IMR-90 (cell line): Measurements from ENCODE around the gene CDH13. TPM values are rescaled to one million over a fixed set of nuclear protein-coding genes. Genes with fewer than 3 reads are reported as not detected.

Experiments used
- ATAC-seq: fragments of 200-7000 bp; cut with Tn5 transposase; 2 replicates; pipeline ENCODE4 v1.9.1; 2020; ENCODE audit warnings: low read depth, mild to moderate bottlenecking, moderate library complexity
- BruUV-seq: library from RNA; stranded (reverse); fragments of 400-500 nt; replicated peaks from 2 replicates; lab custom pipeline; 2021; lab: Mats Ljungman, UMichigan
- CTCF ChIA-PET: fragments of 300-600 bp; formaldehyde crosslinking; extraction: SDS; loops from one replicate; lab custom pipeline; 2021; ENCODE audit warnings: antibody characterized with exemption; lab: Yijun Ruan, JAX
- POLR2A ChIA-PET: fragments of 300-600 bp; sonication (Branson Sonifier 250); formaldehyde crosslinking; loops from one replicate; lab custom pipeline; 2022; ENCODE audit warnings: antibody characterized with exemption; ENCODE audit not compliant: unreplicated experiment; lab: Charles Lee
- DNase-seq: peaks from one replicate; pipeline ENCODE4 v3.0.0; 2013
- H2AFZ ChIP-seq: replicated peaks from 2 replicates; pipeline ENCODE3; 2013; ENCODE audit warnings: low read length, mild to moderate bottlenecking; ENCODE audit not compliant: poor library complexity
- H2AK5ac ChIP-seq: 2 replicates; pipeline ENCODE4 v1.6.1; 2013; ENCODE audit warnings: low read depth, low read length, inconsistent platforms
- H2AK9ac ChIP-seq: replicated peaks from 2 replicates; pipeline ENCODE3; 2013; ENCODE audit warnings: mild to moderate bottlenecking, low read depth, low read length, moderate library complexity; ENCODE audit not compliant: poor library complexity
- H2BK120ac ChIP-seq: 2 replicates; pipeline ENCODE4 v1.6.1; 2013; ENCODE audit warnings: low read depth, low read length, inconsistent platforms
- H2BK15ac ChIP-seq: 3 replicates; pipeline ENCODE4 v1.6.1; 2013; ENCODE audit warnings: low read depth, low read length, inconsistent platforms
- H2BK20ac ChIP-seq: 2 replicates; pipeline ENCODE4 v1.6.1; 2013; ENCODE audit warnings: low read depth, mild to moderate bottlenecking, inconsistent platforms, low read length, moderate library complexity
- H2BK5ac ChIP-seq: 2 replicates; pipeline ENCODE4 v1.6.1; 2013; ENCODE audit warnings: mild to moderate bottlenecking, low read depth, low read length, inconsistent platforms; ENCODE audit not compliant: poor library complexity, severe bottlenecking
- H3K14ac ChIP-seq: replicated peaks from 2 replicates; pipeline ENCODE4 v1.6.1; 2013; ENCODE audit warnings: low read depth, low read length, inconsistent platforms
- H3K18ac ChIP-seq: 2 replicates; pipeline ENCODE4 v1.6.1; 2013; ENCODE audit warnings: low read depth, low read length, control low read depth
- H3K23ac ChIP-seq: 2 replicates; pipeline ENCODE4 v1.6.1; 2013; ENCODE audit warnings: low read depth, low read length, inconsistent platforms
- H3K27ac ChIP-seq: 2 replicates; pipeline ENCODE4 v1.5.1; 2013; ENCODE audit warnings: mild to moderate bottlenecking, control low read depth, low read length; ENCODE audit not compliant: insufficient read depth
- H3K27me3 ChIP-seq: 2 replicates; pipeline ENCODE4 v1.6.1; 2013; ENCODE audit warnings: low read length; ENCODE audit not compliant: control insufficient read depth, insufficient read depth
- H3K36me3 ChIP-seq: 2 replicates; pipeline ENCODE4 v1.6.1; 2013; ENCODE audit warnings: low read length, mixed read lengths; ENCODE audit not compliant: control insufficient read depth, insufficient read depth
- H3K4ac ChIP-seq: 2 replicates; pipeline ENCODE4 v1.6.1; 2013; ENCODE audit warnings: low read depth, low read length, inconsistent platforms
- H3K4me1 ChIP-seq: 2 replicates; pipeline ENCODE4 v1.6.1; 2013; ENCODE audit warnings: low read length, mixed read lengths; ENCODE audit not compliant: control insufficient read depth, insufficient read depth
- H3K4me2 ChIP-seq: 2 replicates; pipeline ENCODE4 v1.6.1; 2013; ENCODE audit warnings: low read depth, mild to moderate bottlenecking, control low read depth, low read length, moderate library complexity
- H3K4me3 ChIP-seq: 2 replicates; pipeline ENCODE4 v1.5.1; 2013; ENCODE audit warnings: low read depth, mild to moderate bottlenecking, control low read depth, low read length, moderate library complexity; ENCODE audit not compliant: insufficient read depth
- H3K56ac ChIP-seq: 2 replicates; pipeline ENCODE4 v1.6.1; 2013; ENCODE audit warnings: low read length, inconsistent platforms; ENCODE audit not compliant: insufficient read depth; ENCODE audit errors: extremely low read depth
- H3K79me1 ChIP-seq, 2 experiments: 2 replicates each; pipeline ENCODE4 v1.6.1; 2013; ENCODE audit warnings: low read length in 2 of 2, inconsistent platforms in 1 of 2, low read depth in 1 of 2
- H3K9ac ChIP-seq: 2 replicates; pipeline ENCODE4 v1.6.1; 2013; ENCODE audit warnings: low read depth, low read length, control low read depth
- H3K9me1 ChIP-seq: 2 replicates; pipeline ENCODE4 v1.6.1; 2013; ENCODE audit warnings: low read length, inconsistent platforms; ENCODE audit not compliant: insufficient read depth
- H3K9me3 ChIP-seq: 2 replicates; pipeline ENCODE4 v1.6.1; 2013; ENCODE audit warnings: low read length; ENCODE audit not compliant: control insufficient read depth, insufficient read depth
- H4K20me1 ChIP-seq: 2 replicates; pipeline ENCODE4 v1.6.1; 2013; ENCODE audit warnings: low read length, inconsistent platforms; ENCODE audit not compliant: insufficient read depth
- H4K5ac ChIP-seq: 2 replicates; pipeline ENCODE4 v1.6.1; 2013; ENCODE audit warnings: mild to moderate bottlenecking, low read depth, low read length, control low read depth
- H4K8ac ChIP-seq, 2 experiments: 2 replicates each; pipeline ENCODE4 v1.6.1; 2013; ENCODE audit warnings: low read depth in 2 of 2, low read length in 2 of 2, control low read depth in 1 of 2, inconsistent platforms in 1 of 2
- H4K91ac ChIP-seq: 2 replicates; pipeline ENCODE4 v1.6.1; 2013; ENCODE audit warnings: low read depth, low read length, inconsistent platforms; ENCODE audit not compliant: insufficient read depth
- CEBPB ChIP-seq: IDR thresholded peaks from 2 replicates; pipeline ENCODE4 v1.6.1; 2012; ENCODE audit warnings: low read depth, low read length, improper control_type of control experiment
- CHD1 ChIP-seq: IDR thresholded peaks from 2 replicates; pipeline ENCODE4 v1.6.1; 2012; ENCODE audit warnings: low read depth, low read length, improper control_type of control experiment
- MAFK ChIP-seq: IDR thresholded peaks from 2 replicates; pipeline ENCODE4 v1.6.1; 2012; ENCODE audit warnings: low read depth, low read length, improper control_type of control experiment
- MAZ ChIP-seq: IDR thresholded peaks from 2 replicates; pipeline ENCODE4 v1.6.1; 2012; ENCODE audit warnings: low read depth, mild to moderate bottlenecking, low read length, improper control_type of control experiment, moderate library complexity, borderline replicate concordance
- MXI1 ChIP-seq: IDR thresholded peaks from 2 replicates; pipeline ENCODE4 v1.6.1; 2012; ENCODE audit warnings: low read depth, mild to moderate bottlenecking, low read length, moderate library complexity, borderline replicate concordance
- POLR2A ChIP-seq: IDR thresholded peaks from 2 replicates; pipeline ENCODE4 v1.6.1; 2012; ENCODE audit warnings: mild to moderate bottlenecking, low read depth, low read length
- RFX5 ChIP-seq: IDR thresholded peaks from 2 replicates; pipeline ENCODE4 v1.8.0; 2012; ENCODE audit warnings: low read depth, mild to moderate bottlenecking, low read length, moderate library complexity
- SMC3 ChIP-seq: fragments of 150-350 bp; IDR thresholded peaks from 2 replicates; pipeline ENCODE4 v1.6.1; 2016; ENCODE audit warnings: low read depth, mild to moderate bottlenecking, antibody characterized with exemption, low read length, moderate library complexity
- WGBS, 2 experiments: methylation state at CpG; one replicate each; pipeline versions ENCODE4 v1.1.5 to v1.1.7; 2013; ENCODE audit warnings: missing lambda C conversion rate in 2 of 2; ENCODE audit not compliant: insufficient read length in 1 of 2; ENCODE audit errors: extremely low coverage in 2 of 2; 5-methylcytosine and 5-hydroxymethylcytosine counted together
- dilution Hi-C: fragments of 300-500 bp; cut with HindIII; formaldehyde crosslinking; loops from one replicate; pipeline ENCODE4 v1.14.3; 2018; ENCODE audit warnings: low sequenced_read_pairs; ENCODE audit not compliant: unreplicated experiment
- in situ Hi-C: fragments of 300-500 bp; cut with MboI; formaldehyde crosslinking; loops from 3 replicates; pipeline ENCODE4 v1.14.3; 2019; ENCODE audit warnings: low sequenced_read_pairs, inconsistent platforms, mixed read lengths
- intact Hi-C: fragments of 100-400 bp; cut with micrococcal nuclease; formaldehyde crosslinking; loops from 2 replicates; pipeline ENCODE4 v1.10.0; 2022
- polyA plus RNA-seq, 3 experiments: library from polyadenylated mRNA; depleted of rRNA; stranded (reverse); fragments of >200 nt; gene quantifications; 2 replicates each; pipeline ENCODE4 v1.2.3, GENCODE V29; 2012; ENCODE audit warnings: low replicate concordance in 1 of 3
- total RNA-seq: library from RNA; depleted of rRNA; stranded (reverse); fragments of >200 nt; gene quantifications from 2 replicates; pipeline ENCODE4 v1.2.3, GENCODE V29; 2012
- TF ChIP-seq, protein P1 (sequence below): conservative IDR thresholded peaks from 2 replicates; pipeline ENCODE4 v1.5.1; 2012; ENCODE audit warnings: mild to moderate bottlenecking, low read depth, low read length, improper control_type of control experiment
- TF ChIP-seq, protein P2 (sequence below): fragments of 150-350 bp; IDR thresholded peaks from 2 replicates; pipeline ENCODE4 v1.6.1; 2017; ENCODE audit warnings: mild to moderate bottlenecking, antibody characterized with exemption, low read length, low read depth

The CDH13 gene
- total and polyA plus RNA-seq, 2 of the 4 experiments (the other 2 are of a cell fraction), result 61.6 to 74.7 TPM

DNA sequence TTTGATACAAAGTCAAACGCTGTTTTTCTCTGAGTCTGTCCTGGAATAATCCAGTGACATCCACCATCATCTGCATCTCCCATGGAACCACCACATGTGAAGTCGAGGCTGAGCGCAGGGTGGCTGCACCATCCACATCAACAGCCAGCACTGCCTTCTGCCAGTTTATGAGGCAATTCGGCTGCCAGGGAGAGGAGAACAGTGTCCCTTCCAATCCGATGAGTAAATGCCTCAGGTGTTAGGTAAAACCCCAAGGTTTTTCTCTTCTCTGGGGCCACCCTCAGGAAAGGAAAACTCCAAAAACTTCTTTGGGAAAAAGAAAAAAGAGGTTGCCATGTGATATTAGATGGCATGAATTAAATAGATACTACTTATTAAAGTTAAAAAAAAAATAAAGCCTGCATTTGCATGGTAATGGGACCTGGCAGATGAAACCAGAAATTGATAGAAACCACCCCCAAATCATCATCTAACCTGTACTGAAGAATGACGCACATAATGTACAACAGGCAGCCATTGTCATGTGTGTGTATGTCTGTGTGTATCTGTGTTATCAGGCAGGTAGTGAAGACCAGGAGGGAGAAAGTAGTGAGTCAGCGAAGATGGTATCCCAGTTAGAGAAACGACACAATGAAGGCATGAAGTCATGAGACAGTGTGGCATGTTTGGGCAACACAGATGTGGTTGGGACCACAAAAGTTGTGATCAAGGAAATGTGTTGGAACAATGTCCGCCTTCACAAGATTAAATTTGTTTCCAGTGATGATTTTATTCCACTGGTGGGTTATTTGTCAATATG lies 478.7 kb downstream of the CDH13 start:
- Histone ChIP-seq H3K27ac (no peak overlapping the region), H3K4me2 (no peak overlapping the region), H2BK15ac (no peak overlapping the region), H4K20me1 (no peaks in the 10 kb centered on the region), H3K14ac (no peak overlapping the region), H2AK5ac (no peak overlapping the region), H2BK120ac (no peak overlapping the region), H3K79me1 (no peaks in the 10 kb centered on the region; a peak in 1 of 4 replicates), H2AK9ac (peak overlapping the region; percentile 10), H3K9me3 (no peaks in the 10 kb centered on the region), H3K9ac (no peak overlapping the region), H4K8ac (no peak overlapping the region), H2AFZ (no peak overlapping the region), H3K18ac (no peak overlapping the region), H3K27me3 (no peaks in the 10 kb centered on the region), H3K4me3 (no peak overlapping the region), H3K23ac (no peak overlapping the region), H4K5ac (no peak overlapping the region), H2BK20ac (no peak overlapping the region), H3K4me1 (no peaks in the 10 kb centered on the region; the same call in 1 of the 2 replicates), H4K91ac (no peak overlapping the region), H3K4ac (no peak overlapping the region), H2BK5ac (no peak overlapping the region), H3K56ac (no peak overlapping the region), H3K9me1 (no peaks in the 10 kb centered on the region), H3K36me3 (no peaks in the 10 kb centered on the region)
- intact Hi-C loops (no loop called here), in situ Hi-C loops (no loop called here), dilution Hi-C loops (no loop called here)
- CTCF ChIA-PET, result interaction anchor here (0.6 kb wide), 1 partner anchor 778 kb away, joined by 3 read pairs; no protein-coding TSS in a partner anchor
- ATAC-seq, result no peak
- POLR2A ChIA-PET, result no interaction called here
- no peak for DNase-seq
- BruUV-seq, result no TSS peak
- WGBS, 2 experiments, result no CpG with 5 or more reads among the region's 9 CpGs
- TF ChIP-seq MXI1 (no peak), RFX5 (no peak), MAZ (no peak), CEBPB (no peak), CHD1 (no peak), POLR2A (no peak), SMC3 (no peak), MAFK (no peak)
- TF ChIP-seq, protein P1, sequence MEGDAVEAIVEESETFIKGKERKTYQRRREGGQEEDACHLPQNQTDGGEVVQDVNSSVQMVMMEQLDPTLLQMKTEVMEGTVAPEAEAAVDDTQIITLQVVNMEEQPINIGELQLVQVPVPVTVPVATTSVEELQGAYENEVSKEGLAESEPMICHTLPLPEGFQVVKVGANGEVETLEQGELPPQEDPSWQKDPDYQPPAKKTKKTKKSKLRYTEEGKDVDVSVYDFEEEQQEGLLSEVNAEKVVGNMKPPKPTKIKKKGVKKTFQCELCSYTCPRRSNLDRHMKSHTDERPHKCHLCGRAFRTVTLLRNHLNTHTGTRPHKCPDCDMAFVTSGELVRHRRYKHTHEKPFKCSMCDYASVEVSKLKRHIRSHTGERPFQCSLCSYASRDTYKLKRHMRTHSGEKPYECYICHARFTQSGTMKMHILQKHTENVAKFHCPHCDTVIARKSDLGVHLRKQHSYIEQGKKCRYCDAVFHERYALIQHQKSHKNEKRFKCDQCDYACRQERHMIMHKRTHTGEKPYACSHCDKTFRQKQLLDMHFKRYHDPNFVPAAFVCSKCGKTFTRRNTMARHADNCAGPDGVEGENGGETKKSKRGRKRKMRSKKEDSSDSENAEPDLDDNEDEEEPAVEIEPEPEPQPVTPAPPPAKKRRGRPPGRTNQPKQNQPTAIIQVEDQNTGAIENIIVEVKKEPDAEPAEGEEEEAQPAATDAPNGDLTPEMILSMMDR, result no peak
- TF ChIP-seq, protein P2, sequence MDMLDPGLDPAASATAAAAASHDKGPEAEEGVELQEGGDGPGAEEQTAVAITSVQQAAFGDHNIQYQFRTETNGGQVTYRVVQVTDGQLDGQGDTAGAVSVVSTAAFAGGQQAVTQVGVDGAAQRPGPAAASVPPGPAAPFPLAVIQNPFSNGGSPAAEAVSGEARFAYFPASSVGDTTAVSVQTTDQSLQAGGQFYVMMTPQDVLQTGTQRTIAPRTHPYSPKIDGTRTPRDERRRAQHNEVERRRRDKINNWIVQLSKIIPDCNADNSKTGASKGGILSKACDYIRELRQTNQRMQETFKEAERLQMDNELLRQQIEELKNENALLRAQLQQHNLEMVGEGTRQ, result no peak
